G401 (cell line): ENCODE data around the gene AKAP10. TPM values are rescaled to one million over a fixed set of nuclear protein-coding genes. Genes with fewer than 3 reads are reported as not detected.
"Not testable (repeated sequence)": the region's sequence is repeated elsewhere in the genome, so short reads cannot be mapped to it uniquely, and the experiment has no call there.

Source experiments
- DNase-seq: peaks from one replicate; pipeline ENCODE4 v3.0.0-alpha.2; 2015; ENCODE audit warnings: low spot score
- in situ Hi-C: cut with HindIII; loops from 2 replicates; pipeline ENCODE4 v1.10.0; 2016; ENCODE audit warnings: low sequenced_read_pairs, mixed read lengths
- total RNA-seq: library from RNA; depleted of rRNA; stranded (reverse); fragments of >200 nt; shearing (Covaris generic); gene quantifications from 2 replicates; pipeline ENCODE4 v1.2.3, GENCODE V29; 2014; rRNA removed

Gene AKAP10
- 11.7 and 32.4 TPM in 2 replicates for total RNA-seq

DNA sequence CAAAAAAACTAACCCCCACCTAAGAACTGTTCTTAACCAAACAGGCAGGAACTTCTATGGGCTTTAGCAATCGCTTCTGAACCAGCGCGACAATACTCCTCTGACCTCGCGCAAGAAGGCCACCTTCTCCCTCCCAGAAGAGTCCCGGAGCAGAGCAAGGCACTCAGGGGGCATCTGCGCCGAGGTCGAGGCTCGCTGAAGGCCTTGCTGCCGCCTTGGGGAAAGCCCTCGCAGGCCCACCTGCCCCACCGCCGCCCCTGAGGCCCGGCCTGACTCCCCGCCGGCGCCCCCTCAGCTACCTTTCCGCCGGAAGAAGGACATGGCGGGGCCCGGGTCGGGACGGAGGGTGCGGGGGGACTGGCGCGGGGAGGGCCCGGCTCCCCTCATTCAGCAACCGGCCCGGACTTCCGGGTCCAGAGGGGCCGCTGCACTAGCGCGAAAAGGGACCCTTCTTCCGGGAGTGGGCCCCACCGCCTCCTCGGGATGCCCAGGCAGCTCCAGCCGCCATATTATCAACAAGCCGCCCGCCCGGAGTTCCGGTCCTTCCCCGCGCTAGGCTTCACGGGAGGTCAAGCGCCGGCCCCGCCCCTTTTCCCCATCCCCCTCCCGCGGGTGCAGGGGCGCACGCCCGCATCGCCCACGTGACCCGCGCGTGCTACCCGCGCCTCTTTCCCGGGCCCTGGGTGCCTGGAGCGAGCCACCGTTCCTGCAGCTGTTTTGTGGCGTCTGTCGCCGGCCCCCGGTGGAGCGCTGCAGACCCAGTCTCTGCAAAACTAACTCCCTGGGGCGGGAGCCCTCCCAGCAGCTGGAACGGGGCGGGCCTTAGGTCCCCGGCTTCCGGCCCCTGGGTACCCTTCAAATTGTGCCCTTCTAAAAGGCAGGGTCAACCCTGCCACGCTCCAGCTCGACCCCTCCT lies at the start of gene AKAP10:
Gene AKAP10 (minus strand): TSS at position 536 of the 916 bp plus-strand sequence. CDS start 149 bp downstream, at position 387.
- in situ Hi-C loops: no loop called here
- DNase-seq: peak; percentile 85

- in situ Hi-C loops: no loop called here
- DNase-seq: no peak
These were observed 49.3 kb upstream of the AKAP10 start for GRCh38 chr17:20026960-20027359.

GRCh38 chr17:20022701-20023100 lies 45.1 kb upstream of the AKAP10 start:
- in situ Hi-C loops: no loop called here
- DNase-seq: no peak

DNA sequence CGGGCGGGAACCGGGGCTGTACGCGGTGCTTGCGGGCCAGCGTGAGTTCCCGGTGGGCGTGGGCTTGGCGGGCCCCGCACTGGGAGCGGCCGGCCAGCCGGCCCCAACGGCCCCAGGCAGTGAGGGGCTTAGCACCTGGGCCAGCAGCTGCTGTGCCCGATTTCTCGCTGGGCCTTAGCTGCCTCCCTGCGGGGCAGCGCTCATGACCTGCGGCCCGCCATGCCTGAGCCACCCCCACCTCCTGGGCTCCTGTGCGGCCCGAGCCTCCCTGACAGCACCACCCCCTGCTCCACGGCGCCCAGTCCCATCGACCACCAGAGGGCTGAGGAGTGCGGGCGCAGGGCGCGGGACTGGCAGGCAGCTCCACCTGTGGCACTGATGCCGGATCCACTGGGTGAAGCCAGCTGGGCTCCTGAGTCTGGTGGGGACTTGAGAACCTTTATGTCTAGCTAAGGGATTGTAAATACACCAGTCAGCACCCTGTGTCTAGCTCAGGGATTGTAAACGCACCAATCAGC lies 38.9 kb upstream of the AKAP10 start:
- DNase-seq, in situ Hi-C loops: not testable (repeated sequence)

DNA sequence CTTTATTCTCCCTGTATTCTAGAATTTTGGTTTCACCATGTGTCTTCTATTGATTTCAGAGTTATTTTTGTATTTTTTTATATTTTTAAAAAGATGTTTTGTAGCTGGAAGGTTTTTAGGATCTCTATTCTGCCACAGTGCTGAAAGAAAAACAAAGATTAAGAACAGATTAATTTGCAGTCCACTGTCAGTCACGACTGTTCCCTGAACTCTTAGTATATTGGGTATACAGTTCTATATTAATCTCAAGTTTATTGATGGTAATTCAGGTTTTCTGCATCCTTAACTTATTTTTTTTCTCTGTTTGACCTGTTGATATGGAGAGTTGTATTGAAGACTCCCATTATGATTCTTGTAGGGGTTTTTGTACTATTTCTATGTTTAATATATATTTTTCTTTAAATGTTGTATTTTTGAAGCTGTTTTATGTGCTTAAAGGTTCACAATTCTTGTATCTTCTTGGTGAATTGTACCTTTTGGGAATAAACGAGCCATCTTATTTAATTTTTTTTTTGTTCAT lies 34.4 kb upstream of the AKAP10 start:
- no peak for DNase-seq
- in situ Hi-C loops: no loop called here

DNA sequence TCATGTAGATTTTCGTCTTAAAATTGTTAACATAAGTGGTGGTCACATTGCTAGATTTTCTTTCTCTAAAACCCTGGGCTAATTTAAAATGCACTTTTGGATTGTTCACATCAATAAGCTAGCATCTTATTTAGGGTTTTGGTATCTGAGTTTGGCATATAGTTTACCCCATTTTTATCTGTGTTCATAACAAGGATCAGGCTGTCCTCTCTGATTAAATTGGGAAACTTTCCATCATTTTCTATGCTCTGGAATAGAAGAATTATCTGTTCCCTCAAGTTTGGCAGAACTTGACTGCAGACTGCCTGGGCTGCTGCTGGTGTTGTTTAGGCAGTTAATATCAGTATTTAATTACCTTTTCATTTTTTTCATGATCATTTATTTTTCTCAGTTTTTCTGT lies 33.3 kb upstream of the AKAP10 start:
- DNase-seq: peak; percentile 30
- in situ Hi-C loops: no loop called here

- peak; percentile 92 for DNase-seq
- in situ Hi-C loops: no loop called here
These were observed 32.7 kb upstream of the AKAP10 start for GRCh38 chr17:20010099-20010863.

DNA sequence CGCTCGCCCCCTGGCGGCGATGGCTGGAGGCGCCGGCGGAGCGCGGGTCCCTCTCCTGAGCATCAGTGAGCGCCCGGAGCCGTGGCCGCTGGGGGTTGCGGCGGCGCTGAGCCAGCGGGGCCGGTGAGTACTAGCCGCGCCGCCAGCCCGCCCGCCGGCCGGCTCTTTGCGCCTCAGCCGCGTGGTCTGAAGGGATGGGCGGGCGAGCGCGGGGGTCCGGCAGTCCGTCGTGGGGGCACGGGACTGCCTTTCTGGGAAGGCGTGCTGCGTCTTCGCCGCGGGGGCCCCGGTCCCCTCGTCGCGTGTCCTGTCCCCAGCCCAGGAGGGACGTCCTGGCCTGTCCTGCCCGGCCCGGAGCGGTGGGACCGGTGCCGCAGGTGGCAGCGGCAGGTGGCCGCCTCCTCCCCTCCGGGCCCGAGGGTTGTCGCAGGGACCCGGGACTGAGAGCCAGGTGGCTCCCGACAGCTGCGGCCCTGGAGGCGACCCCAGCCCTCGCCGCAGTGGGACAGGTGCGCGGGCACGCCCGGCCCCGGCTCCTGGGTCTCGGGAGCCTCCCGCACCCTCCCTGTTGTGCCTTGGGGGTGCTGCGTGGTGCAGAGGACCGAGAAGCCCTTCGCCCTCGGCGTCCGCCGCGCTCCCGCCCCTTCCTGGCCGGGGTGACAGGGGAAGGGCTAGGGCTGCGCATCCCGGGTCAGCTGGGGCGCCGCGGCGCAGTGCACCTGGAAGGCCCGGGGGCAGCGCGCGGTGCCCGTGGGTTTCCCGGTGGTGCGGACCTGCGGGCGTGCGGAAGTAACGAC lies 31.9 kb upstream of the AKAP10 start, which contains the start of gene SPECC1:
Gene SPECC1 (plus strand): TSS at position 58 of the 797 bp plus-strand sequence. CDS start 87,293 bp downstream, outside the sequence.
- no peak for DNase-seq
- in situ Hi-C loops: no loop called here

DNA sequence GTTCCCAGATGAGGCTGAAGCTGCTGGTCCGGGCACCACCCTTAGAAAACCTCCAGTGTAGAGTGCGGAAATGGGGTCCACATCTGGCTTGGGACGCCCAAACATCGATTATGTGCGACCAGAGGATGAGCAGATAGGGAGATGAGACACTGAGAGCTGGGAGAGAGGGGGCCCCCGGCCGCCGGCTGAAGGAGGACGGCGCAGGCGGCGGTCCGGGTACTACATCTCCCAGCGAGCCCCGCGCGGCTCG lies 31.3 kb upstream of the AKAP10 start:
- DNase-seq: peak; percentile 76
- in situ Hi-C loops: no loop called here

DNA sequence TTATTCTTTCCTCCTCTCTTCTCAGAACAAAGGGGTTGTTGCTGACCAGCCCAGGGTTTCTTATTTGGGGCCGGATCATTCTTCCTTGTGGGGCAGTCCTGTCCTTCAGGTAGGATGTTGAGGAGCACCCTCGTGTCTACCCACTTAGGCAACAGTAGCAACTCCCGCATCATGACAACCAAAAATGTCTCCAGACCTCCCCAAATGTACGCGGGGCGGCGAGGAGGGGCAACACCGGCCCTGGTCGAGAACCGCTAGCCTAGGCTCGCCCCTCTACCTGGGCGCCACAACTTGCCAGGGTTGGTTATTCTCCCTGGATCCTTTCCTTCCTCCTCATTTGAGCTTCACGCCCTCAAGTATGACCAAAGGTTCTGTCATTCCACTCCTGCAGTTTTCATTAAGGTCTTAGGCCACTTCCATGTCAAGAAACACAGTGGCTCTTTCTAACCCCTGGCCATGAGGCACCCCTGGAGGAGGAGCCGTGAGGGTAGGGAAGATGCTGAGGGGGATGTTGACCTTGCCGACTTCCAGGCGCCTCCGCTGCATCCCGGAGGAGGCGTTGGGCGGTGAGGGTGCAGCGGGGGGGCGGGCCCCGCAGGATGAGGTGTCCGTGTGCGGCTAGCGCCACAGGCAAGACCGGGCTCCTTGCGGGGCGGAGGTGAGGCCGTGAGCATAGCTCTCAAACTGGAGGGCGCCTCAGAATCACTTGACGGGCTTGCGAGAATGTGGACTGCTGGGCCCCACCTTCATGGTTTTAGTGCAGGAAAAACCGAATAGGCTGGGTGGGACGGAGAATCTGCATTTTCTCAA lies 30.8 kb upstream of the AKAP10 start:
- in situ Hi-C loops: no loop called here
- DNase-seq: peak; percentile 47

DNA sequence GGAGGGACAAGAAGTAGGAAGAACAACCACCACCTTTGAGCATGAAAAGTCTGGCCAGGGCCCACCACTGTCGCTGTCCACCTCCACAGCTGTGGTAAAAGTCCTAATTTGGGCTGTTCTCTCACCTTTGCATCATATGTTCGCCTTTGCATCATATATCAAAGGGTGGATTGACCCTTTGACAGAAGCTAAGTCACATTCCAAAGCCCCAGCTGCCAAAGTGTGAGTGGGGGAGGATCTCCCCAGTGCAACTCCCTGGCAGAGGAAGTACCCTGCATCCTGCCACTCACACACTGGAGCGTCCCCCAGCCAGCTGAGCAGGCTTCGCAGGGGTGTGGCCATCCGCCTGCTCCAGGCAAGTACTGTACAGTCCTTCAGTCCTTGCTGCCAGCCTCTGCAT lies 18.9 kb upstream of the AKAP10 start:
- in situ Hi-C loops: no loop called here
- no peak for DNase-seq

DNA sequence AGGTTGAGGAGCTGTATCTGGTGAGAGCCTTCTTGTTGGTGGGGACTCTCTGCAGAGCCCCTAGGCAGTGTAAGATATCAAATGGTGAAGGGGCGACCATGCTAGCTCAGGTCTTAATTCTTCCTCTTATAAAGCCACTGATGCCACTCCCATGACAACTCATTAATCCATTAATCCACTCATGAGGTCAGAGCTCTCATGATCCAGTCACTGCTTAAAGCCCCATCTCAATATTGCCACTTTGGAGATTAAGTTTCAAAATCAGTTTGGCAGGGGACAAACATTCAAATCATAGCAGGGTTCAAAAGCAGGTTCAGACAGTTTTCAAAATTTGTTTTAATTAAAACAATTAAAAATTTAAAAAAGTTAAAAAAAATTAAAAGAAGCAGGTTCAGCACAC lies 18.5 kb upstream of the AKAP10 start:
- in situ Hi-C loops: no loop called here
- DNase-seq: no peak

GRCh38 chr17:19992803-19993713 lies 15.4 kb upstream of the AKAP10 start:
- in situ Hi-C loops: no loop called here
- DNase-seq: peak; percentile 91

DNA sequence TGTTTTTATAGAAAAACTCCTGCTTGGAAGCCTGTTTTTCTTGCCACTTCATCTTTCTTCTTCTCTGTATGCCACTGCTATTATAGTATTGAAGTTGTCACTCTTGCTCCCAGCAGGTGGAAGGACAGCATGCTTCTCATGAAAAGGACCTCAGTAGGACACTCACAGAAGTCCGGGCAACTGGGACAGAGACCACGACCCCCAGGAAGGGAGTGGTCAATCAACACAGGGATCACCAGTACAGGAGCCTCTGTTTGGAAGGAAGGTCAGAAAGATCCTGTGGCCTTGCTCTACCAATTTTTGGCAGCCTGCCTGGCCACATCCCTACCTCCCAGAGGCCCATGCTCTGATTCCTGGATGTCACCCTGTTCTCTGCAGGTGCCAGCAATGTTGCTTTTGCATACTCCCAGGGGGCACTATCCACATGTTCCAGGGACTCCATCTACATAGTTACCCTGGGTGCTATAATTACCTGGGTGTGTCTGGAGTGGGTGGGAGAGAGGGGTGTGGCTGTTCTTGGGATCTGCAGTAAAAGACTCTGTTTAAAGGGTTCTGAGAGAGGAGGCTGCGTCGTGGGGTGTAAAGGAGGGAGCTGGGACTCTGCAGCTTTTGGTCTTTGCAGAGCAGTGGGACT lies 13.7 kb upstream of the AKAP10 start:
- DNase-seq: no peak
- in situ Hi-C loops: no loop called here

- DNase-seq: no peak
- in situ Hi-C loops: no loop called here
These were observed 10.3 kb upstream of the AKAP10 start for GRCh38 chr17:19987897-19988296.

DNA sequence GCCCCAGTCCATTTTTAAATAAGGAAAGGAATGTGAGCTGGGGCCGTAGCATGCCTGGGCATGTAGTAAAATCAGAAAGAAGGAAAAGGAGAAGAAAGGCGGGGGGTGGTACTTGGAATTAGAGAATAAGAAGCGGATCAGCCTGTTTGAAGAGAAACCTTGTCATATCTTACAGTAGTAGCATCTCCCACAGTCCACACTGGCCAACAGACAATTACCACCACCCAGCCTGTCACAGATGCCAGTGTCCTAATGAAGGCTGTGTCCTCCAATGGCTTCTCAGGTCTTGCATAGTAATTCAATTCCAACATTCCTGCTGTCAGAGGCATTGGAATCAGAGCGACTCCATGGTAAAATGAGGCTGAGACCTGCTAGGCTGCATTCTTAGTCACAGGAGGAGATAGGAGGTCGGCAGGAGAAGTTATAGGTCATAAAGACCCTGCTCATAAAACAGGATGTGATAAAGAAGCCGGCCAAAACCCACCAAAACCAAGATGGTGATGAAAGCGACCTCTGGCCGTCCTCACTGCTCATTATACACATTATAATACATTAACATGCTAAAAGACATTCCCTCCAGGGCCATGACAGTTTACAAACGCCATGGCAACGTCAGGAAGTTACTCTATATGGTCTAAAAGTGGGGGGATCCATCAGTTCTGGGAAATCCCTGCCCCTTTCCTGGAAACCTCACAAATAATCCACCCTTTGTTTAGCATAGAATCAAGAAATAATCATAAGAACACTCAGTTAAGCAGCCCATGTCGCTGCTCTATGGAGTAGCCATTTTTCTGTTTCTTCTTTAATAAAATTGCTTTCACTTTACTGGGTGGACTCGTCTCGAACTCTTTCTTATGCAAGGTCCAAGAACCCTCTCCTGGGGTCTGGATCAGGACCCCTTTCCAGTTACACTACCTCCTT lies 9.6 kb upstream of the AKAP10 start:
- DNase-seq: no peak
- in situ Hi-C loops: no loop called here
